ENCODE measurements around the gene ARHGDIB. TPM values are rescaled to one million over a fixed set of nuclear protein-coding genes. Genes with fewer than 3 reads are reported as not detected.

ARHGDIB gene
- total and polyA plus RNA-seq, 2 of the 4 experiments (the other 2 are of a cell fraction): 24.9 to 30.7 TPM

DNA sequence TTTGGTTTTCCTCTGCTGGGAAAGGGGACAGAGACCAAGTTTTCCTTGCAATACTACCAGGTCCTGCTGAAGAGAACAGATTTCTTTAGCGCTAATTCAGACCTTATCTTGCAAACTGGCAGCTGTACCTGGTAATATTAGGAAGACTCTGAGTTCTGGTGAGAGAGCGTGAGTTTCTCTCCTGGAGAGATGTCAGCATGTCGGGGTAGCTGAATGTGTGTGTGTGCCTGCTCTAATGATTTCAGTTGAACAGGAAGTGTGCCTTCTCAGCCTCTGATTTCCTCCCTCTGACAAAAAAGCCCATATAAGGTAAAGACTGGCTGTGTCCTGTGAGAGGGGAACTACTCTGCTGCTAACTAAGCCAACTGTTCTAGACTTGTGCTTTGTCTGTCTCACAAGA lies 12.7 kb downstream of the ARHGDIB start:
- peak overlapping the region; percentile 79 for H3K18ac ChIP-seq (ENCODE audit: low read depth, low read length)
- H3K9me1 ChIP-seq (ENCODE audit: insufficient read depth, low read length): peaks cover 11% of the 10 kb centered on the region
- peak overlapping the region; percentile 85 for H3K14ac ChIP-seq (replicated peaks; ENCODE audit: low read depth, low read length)
- peak overlapping the region; percentile 79 for H4K5ac ChIP-seq (ENCODE audit: low read depth, low read length)
- H2AFZ ChIP-seq (replicated peaks; ENCODE audit: low read length, poor library complexity): peak overlapping the region; percentile 68
- no peaks in the 10 kb centered on the region for H3K36me3 ChIP-seq (ENCODE audit: control insufficient read depth, insufficient read depth, low read length)
- H2BK5ac ChIP-seq (ENCODE audit: low read depth, low read length, poor library complexity, severe bottlenecking): peak overlapping the region; percentile 81
- H4K20me1 ChIP-seq (ENCODE audit: insufficient read depth, low read length): no peaks in the 10 kb centered on the region
- peak overlapping the region; percentile 40 for H3K4me2 ChIP-seq (ENCODE audit: low read depth, low read length)
- in situ Hi-C loops (cut with MboI; ENCODE audit: low sequenced_read_pairs): no loop called here
- peak overlapping the region; percentile 64 for H2AK5ac ChIP-seq (ENCODE audit: low read depth, low read length)
- WGBS, 2 experiments (ENCODE audit: extremely low coverage in 2 of 2, insufficient read length in 1 of 2): no CpG with 5 or more reads among the region's 3 CpGs
- ATAC-seq (ENCODE audit: low read depth): peak; percentile 79
- H3K4me1 ChIP-seq (ENCODE audit: control insufficient read depth, insufficient read depth, low read length): peaks cover 25% of the 10 kb centered on the region
- peak overlapping the region; percentile 66 for H3K9ac ChIP-seq (ENCODE audit: low read depth, low read length)
- peak overlapping the region; percentile 82 for H2BK15ac ChIP-seq (ENCODE audit: low read depth, low read length)
- H3K9me3 ChIP-seq (ENCODE audit: control insufficient read depth, insufficient read depth, low read length): no peaks in the 10 kb centered on the region
- peaks cover 0 to 3% of the 10 kb centered on the region in 2 experiments; a peak in 1 of 4 replicates for H3K79me1 ChIP-seq (ENCODE audit: low read depth in 1 of 2, low read length in 2 of 2)
- peak overlapping the region; percentile 81 to 85 for H4K8ac ChIP-seq (ENCODE audit: low read depth in 2 of 2, low read length in 2 of 2)
- POLR2A ChIA-PET (ENCODE audit: unreplicated experiment): interaction anchor here (0.7 kb wide), 1 partner anchor 42 kb away, joined by 4 read pairs; no protein-coding TSS in a partner anchor
- peak overlapping the region; percentile 94; the same call in 1 of the 2 replicates for H3K23ac ChIP-seq (ENCODE audit: low read depth, low read length)
- CTCF ChIA-PET: interaction anchor here (0.6 kb wide), 1 partner anchor 640 kb away, joined by 6 read pairs; no protein-coding TSS in a partner anchor
- H3K27me3 ChIP-seq (ENCODE audit: control insufficient read depth, insufficient read depth, low read length): no peaks in the 10 kb centered on the region
- no peak overlapping the region for H2AK9ac ChIP-seq (replicated peaks; ENCODE audit: low read depth, low read length, poor library complexity)
- no peak overlapping the region for H3K4me3 ChIP-seq (ENCODE audit: insufficient read depth, low read depth, low read length)
- peak overlapping the region; percentile 95 for H2BK20ac ChIP-seq (ENCODE audit: low read depth, low read length)
- peak overlapping the region; percentile 96 for H3K56ac ChIP-seq (ENCODE audit: extremely low read depth, insufficient read depth, low read length)
- H2BK120ac ChIP-seq (ENCODE audit: low read depth, low read length): peak overlapping the region; percentile 98
- intact Hi-C loops (cut with micrococcal nuclease): no loop called here
- DNase-seq: peak; percentile 89
- peak overlapping the region; percentile 77 for H4K91ac ChIP-seq (ENCODE audit: insufficient read depth, low read depth, low read length)
- H3K27ac ChIP-seq (ENCODE audit: insufficient read depth, low read length): peak overlapping the region; percentile 92
- BruUV-seq (replicated peaks): no TSS peak
- peak; percentile 55; the same call in 1 of the 2 replicates for TF ChIP-seq POLR2A (IDR thresholded peaks at IDR 0.05; ENCODE audit: low read depth, low read length)
- no peak for TF ChIP-seq CHD1 (IDR thresholded peaks at IDR 0.05; ENCODE audit: low read depth, low read length)
- peak overlapping the region; percentile 96 for H3K4ac ChIP-seq (ENCODE audit: low read depth, low read length)
- dilution Hi-C loops (cut with HindIII; ENCODE audit: low sequenced_read_pairs, unreplicated experiment): no loop called here
